OCI-LY7 (cell line): ENCODE measurements around the gene TAF3.

Experiments used
- CTCF ChIP-seq: fragments of 200-600 bp; sonication (generic); conservative IDR thresholded peaks from 2 replicates; pipeline ENCODE4 v1.5.1; 2014; ENCODE audit warnings: mild to moderate bottlenecking, antibody characterized with exemption, low read length, moderate library complexity, mixed read lengths
- EZH2phosphoT487 ChIP-seq: fragments of 200-600 bp; sonication (generic); IDR thresholded peaks from 2 replicates; pipeline ENCODE4 v1.6.1; 2018; ENCODE audit warnings: low read depth, borderline replicate concordance, mild to moderate bottlenecking, mixed run types, antibody characterized with exemption, low read length, moderate library complexity, mixed read lengths

- no peak for TF ChIP-seq CTCF
- TF ChIP-seq EZH2phosphoT487, result no peak
Observed at GRCh38 chr10:7972367-7972766, 154.1 kb downstream of the TAF3 start.
